CD4-positive, alpha-beta T cell treated with Interleukin-10 for 1 hour (primary cell): ENCODE results near the gene ZNG1F.
"Not testable (repeated sequence)": the region's sequence is repeated elsewhere in the genome, so short reads cannot be mapped to it uniquely, and the experiment has no call there.

Experiments
- DNase-seq: peaks from one replicate; pipeline ENCODE4 v3.0.0-alpha.2; 2020

ZNG1F gene

DNA sequence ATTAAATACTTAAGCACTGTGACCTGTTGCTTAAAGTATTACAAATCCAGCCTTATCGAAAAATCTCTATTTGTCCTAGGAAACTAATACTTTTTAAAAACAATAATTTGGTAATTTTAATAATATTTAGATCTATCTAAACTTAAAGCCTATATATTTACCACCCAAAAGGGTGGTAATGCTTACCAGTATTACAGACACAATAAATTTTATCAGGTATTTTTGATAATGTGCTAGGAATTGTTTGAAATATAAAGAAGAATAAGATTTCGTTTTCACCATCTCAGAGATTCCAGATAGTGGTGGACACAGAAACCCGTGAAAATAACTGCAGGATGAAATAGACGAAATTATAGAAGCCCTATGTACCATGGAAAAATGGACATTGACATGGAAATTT, 68.4 kb downstream of the ZNG1F start:
- not testable (repeated sequence) for DNase-seq

DNA sequence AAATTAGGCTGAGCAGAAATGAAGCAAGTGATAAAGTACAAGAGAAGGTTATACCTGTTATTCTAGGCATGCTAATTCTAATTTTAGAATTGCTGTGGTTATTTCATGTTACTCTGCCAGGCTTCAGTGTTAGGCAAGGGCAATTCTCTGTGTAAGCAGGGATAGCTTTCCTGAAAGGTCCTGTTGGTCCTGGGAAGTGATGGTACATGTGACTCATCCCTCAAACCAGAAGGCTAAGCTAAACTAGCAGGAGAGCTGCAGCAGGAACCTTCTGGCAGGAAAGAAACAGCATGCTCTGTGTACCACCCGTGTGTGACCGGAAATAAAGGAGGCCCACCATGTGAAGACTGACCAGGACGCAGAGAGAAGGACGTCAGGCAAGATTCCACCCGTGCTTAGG, 69.4 kb downstream of the ZNG1F start:
- not testable (repeated sequence) for DNase-seq

- not testable (repeated sequence) for DNase-seq
Observed at GRCh38 chr9:41119311-41119710, 69.8 kb downstream of the ZNG1F start.

- not testable (repeated sequence) for DNase-seq
Observed at GRCh38 chr9:41113348-41113747, 75.8 kb downstream of the ZNG1F start.

DNA sequence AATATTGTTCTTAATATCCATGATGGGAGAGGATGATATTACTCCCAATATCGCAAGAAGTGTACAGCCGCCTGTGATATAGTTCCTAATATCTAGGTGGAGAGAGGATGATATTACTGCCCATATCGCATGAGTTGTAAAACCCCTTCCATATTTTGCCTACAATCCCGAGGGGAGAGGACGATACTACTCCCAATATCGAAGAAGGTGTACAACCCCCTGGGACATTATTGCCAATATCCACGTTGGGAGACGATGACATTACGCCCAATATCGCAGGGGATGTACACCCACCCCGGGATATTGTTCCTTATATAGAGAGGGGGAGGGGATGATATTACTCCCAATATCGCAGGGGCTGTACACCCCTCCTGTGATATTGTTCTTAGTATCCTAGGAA, 77.7 kb downstream of the ZNG1F start:
- not testable (repeated sequence) for DNase-seq

DNA sequence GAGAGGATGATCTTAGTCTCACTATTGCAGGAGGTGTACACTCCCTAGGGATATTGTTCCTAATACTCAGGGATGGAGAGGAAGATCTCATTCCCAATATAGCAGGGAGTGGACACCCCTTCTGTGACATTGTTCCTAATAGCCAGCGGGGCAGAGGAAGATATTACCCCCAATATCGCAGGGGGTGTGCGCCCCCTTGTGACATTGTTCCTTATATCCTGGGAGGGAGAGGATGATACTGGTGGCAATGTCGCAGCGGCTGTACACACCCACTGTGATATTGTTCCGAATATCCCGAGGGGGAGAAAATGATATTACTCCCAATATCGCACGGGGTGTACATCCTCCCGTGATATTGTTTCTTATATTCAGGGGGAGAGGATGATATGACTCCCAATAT, 78.2 kb downstream of the ZNG1F start:
- DNase-seq, result not testable (repeated sequence)

- not testable (repeated sequence) for DNase-seq
Observed at GRCh38 chr9:41109253-41109652, 79.9 kb downstream of the ZNG1F start.

- not testable (repeated sequence) for DNase-seq
Observed at GRCh38 chr9:41108816-41109215, 80.3 kb downstream of the ZNG1F start.

DNA sequence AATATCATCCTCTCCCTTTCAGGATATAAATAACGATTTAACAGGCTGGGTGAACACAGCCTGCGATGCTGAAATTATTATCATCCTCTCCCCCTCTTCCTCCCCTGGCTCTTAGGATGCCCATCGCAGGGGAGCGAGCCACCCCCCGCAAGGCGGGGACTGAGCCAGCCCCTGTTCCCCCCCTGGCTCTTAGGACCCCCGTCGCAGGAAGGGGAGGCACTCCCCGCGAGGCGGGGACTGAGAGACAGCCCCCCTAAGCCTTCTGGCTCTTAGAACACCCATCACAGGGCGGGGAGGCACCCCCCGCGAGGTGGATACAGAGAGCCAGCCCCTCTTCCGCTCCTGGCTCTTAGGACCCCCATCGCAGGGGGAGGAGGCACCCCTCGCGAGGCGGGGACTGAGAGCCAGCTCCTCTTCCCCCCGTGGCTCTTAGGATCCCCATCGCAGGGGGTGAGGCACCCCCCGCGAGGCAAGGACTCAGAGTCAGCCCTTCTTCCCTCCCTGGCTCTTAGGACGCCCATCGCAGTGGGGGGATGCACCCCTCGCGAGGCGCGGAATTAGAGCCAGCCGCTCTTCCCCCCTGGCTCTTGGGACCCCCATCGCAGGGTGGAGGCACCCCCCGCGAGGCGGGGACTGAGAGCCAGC, 82.5 kb downstream of the ZNG1F start:
- not testable (repeated sequence) for DNase-seq

GRCh38 chr9:41105557-41106253, 83.4 kb downstream of the ZNG1F start:
- not testable (repeated sequence) for DNase-seq

- DNase-seq, result not testable (repeated sequence)
Observed at GRCh38 chr9:41104542-41104941, 84.6 kb downstream of the ZNG1F start.

GRCh38 chr9:41100508-41100907, 88.6 kb downstream of the ZNG1F start:
- DNase-seq, result not testable (repeated sequence)

GRCh38 chr9:41098759-41099158, 90.4 kb downstream of the ZNG1F start:
- not testable (repeated sequence) for DNase-seq

DNA sequence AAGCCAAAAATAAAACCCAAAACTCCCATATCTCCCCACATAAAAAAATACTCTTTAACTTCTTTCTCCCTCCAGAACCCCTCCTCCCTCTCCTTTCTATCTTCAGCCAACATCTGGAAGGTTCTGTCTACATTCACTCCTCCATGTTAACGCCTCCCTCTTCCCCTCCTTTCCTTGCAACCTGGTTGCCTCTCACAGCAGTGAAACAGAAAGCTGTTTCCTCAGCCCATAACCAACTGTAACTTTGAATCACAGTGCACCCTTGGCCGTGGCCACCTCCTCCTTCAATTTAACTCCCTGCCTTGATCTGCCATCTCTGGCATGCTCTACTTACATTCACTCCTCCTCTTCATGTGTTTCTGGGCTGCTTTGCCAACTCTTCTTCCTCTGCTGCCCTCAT, 94.1 kb downstream of the ZNG1F start:
- DNase-seq, result not testable (repeated sequence)

DNA sequence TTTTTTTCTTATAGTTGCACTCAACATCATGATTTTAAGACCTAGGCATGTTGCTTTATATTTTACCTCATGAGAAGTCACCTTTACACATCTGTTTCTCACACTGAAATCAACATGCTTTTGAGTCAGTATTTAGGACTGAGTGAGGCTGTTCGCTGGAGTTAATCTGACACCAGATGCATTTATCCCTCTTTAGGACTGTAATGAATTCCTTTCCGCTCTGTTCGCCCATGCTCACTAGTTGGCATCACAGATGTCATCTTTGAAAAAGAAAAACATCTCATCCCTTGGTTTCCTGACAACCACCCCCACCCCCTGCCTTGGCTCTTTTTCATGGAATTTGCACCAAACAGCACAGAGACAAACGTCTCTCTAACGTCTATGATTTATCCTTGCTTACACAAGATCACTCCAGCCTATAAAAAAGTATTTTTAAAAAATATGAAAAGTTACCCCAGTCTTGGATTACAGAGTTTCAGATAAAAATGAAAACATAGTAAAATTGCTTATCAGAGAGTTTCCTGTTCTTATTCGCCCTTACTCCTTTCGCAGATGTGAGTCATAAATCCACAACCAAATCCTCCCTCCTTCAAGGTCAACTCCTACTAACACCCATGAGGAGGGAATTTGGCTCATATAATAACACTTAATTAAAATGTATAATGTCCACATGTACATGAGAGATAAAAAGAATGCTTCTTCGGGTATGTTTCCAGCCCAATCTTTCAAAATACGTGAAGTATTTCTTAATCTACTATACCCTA, 94.9 kb downstream of the ZNG1F start:
- DNase-seq, result not testable (repeated sequence)

DNA sequence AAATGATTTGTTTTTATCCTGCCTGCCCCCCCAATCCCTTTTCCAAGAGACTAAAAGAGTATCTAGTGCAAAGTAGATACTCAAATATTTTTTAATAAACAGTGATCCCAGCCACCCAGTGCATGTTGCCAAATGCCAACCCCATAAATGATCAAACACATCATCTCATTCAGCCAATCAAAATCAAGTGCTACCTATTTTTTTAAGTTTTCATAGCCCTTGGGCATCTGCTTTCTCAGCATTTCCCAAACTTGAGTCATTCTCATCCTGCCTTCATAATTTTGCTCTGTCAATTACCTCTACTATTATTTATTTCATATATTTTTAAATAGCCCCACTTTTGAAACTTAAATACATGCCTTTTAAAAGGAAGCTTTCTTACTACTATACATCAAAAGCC, 98.2 kb downstream of the ZNG1F start:
- not testable (repeated sequence) for DNase-seq

DNA sequence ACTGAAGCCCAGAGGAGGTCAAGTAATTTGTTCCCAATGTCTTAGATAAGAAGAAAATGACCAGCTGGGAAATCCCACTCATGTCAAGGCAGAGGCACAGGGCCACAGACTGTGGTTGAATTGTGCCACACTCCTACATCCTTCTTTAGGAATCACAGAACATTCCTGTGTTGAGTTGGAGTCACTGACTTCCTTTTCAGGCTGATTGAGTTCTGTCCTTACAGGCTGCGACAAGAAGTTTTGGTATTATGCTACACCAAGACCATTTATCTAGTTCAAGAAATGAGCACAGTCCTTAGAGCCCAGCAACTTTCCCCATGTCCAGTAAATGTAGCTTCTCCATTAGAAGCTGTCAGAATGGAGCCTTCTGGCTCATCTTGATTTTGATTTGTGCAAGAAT, 98.7 kb downstream of the ZNG1F start:
- not testable (repeated sequence) for DNase-seq

- not testable (repeated sequence) for DNase-seq
Observed at GRCh38 chr9:41088450-41089059, 100.6 kb downstream of the ZNG1F start.

GRCh38 chr9:41087929-41088328, 101.2 kb downstream of the ZNG1F start:
- not testable (repeated sequence) for DNase-seq

GRCh38 chr9:41087157-41087780, 101.8 kb downstream of the ZNG1F start:
- DNase-seq, result not testable (repeated sequence)

DNA sequence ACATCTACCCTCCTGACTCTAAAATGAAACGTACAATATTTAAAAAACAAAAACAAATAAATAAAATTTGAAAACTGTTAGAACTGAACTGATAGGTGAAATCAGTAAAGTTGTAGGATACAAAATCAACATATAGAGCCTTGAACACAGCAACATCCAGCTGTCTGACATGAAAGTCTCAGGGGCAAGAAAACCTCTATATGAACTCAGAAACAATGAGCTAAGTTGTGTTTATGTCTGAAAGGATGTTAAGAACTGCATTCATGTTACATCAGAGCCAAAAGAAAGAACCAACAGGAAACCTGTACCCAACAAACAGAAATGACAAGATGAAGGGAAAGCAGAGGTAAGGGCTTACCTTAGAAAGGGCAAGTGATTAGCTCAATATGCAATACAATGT, 102.4 kb downstream of the ZNG1F start:
- not testable (repeated sequence) for DNase-seq

- not testable (repeated sequence) for DNase-seq
Observed at GRCh38 chr9:41086215-41086614, 102.9 kb downstream of the ZNG1F start.

GRCh38 chr9:41082358-41082757, 106.8 kb downstream of the ZNG1F start:
- not testable (repeated sequence) for DNase-seq
